ENCODE measurements around the gene C12orf43.

The C12orf43 gene

DNA sequence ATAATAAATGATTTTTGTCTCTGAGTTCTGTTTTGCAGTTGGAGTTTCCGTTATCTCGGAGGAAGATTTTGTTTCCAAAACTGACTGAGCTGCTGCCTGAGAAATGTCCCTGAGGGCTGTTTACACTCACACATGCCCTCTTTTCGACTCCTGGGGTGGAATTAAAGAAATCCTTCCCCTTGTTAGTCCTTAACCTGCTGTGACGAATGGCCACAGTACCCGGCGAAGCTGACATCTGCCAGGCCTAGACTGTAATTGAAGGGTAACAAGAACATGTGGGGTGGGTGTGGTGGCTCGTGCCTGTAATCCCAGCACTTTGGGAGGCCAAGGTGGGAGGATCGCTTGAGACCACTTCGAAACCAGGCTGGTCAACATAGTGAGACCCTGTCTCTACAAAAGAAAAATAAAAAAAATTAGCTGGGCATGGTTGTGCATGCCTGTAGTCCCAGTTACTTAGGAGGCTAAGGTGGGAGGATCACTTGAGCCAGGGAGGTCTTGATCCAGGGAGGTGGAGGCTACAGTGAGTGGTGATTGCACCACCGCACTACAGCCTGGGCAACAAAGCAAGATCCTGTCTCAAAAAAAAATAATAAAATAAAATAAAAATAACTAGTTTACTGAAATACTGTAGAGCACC lies 14.4 kb upstream of the C12orf43 start:
- DNase-seq (ENCODE audit: low read depth): no peak

DNA sequence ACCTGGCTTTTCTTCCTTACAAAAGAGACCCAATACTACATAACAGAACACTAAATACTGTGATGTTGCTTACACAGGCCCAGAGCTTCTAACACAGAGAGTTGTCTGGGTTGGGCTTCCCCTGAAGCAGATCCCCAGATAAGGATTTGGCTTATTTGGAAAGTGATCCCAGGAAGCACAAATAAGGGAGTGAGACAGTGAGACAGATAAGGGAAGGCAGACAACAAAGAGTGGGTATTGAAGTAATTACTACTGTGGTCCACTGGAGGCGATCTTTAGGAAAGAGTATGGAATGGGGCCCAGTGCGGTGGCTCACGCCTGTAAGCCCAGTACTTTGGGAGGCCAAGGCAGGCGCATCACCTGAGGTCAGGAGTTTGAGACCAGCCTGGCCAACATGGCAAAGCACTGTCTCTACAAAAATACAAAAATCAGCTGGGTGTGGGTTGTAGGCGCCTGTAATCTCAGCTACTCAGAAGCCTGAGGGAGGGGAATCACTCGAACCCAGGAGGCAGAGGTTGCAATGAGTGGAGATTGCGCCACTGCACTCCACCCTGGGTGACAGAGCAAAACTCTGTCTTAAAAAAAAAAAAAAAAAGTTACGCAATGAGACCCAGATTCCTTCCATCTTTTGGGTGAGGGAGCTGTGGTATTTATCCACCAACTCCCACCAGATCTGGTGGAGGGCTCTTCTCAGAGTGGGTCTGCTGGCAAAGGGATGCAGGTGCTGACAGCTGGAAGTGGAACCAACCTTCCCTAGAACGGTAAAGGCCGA lies 10.2 kb upstream of the C12orf43 start:
- no peak for DNase-seq (ENCODE audit: low read depth)

DNA sequence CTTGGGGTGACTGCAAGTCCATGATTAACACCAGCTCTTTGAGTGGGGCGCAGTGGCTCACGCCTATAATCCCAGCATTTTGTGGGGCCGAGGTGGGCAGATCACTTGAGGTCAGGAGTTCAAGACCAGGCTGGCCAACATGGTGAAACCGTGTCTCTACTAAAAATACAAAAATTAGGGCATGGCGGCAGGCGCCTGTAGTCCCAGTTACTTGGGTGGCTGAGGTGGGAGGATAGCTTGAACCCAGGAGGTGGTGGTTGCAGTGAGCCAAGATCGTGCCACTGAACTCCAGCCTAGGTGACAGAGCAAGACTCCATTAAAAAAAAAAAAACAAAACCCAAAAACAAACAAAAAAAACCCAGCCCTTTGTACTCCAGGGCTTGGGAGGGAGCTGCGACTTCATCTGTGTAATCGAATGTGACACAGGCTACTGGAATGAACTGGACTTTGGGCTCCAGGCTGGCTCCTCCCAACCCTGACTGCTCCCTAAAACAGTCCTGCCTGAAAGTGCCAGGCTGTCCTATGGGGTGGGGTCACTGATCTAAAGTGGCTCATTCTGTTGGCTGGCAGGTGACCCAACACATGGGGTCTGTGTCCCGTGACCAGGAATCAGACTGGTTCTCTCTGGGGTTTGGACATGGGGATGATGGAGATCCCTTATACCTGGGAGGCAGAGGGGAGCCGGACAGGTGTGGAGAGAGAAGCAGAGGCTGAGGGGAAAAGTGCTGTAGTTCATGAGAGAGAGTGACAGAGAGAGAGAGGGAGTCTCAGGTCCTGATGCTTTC lies 9.3 kb upstream of the C12orf43 start:
- DNase-seq (ENCODE audit: low read depth): no peak

DNA sequence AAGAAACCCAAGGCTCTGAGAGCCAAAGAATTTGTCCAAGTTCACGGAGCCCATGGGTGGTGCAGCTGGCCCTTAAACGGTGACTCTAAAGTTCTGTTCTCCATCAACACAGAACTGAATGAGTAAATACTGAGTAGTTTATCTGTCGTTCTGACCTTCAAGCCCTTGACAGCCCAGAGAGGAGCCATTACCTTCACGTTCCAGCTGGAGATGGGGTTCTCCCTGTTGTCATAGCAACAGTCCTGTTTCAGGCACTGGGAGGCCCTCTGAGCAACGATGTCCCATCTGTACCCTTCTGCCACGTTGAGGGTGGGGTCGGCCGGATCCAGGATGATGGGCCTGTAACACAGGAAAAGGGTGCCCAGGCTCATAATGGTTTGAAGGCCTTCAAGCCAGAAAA lies 7.5 kb upstream of the C12orf43 start:
- DNase-seq (ENCODE audit: low read depth): no peak

DNA sequence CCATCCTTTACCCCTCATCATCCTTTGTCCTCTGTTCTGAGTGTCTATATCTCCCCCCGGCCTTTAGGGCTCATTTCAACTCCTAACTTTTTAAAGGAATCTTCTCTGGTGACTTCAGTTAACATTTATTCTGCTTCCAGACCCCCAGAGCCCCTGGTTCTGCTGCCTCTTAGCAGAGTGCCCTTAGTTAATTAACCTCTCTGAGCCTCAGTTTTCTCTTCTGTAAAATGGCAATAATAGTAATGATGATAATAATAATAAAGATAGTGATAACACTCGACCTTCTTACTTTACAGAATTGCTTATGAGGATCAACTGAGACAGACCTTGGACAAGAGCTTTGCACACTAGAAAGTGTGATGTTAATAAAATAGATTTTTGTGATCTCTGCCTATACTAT lies 6.4 kb upstream of the C12orf43 start:
- DNase-seq (ENCODE audit: low read depth): no peak

DNA sequence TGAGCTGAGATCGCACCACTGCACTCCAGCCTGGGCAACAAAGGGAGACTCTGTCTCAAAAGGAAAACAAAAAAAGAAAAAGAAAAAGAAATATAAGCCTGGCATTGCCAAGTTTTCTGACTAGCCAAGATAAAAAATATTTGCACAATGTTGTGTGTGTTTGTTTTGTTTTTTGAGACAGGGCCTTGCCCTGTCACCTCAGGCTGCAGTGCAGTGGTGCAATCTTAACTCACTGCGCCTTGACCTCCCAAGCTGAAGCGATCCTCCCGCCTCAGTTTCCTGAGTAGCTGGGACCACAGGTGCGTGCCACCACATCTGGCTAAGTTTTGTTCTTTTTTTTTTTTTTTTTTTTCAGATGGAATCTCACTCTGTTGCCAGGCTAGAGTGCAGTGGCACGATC lies 5.5 kb upstream of the C12orf43 start:
- no peak for DNase-seq (ENCODE audit: low read depth)

DNA sequence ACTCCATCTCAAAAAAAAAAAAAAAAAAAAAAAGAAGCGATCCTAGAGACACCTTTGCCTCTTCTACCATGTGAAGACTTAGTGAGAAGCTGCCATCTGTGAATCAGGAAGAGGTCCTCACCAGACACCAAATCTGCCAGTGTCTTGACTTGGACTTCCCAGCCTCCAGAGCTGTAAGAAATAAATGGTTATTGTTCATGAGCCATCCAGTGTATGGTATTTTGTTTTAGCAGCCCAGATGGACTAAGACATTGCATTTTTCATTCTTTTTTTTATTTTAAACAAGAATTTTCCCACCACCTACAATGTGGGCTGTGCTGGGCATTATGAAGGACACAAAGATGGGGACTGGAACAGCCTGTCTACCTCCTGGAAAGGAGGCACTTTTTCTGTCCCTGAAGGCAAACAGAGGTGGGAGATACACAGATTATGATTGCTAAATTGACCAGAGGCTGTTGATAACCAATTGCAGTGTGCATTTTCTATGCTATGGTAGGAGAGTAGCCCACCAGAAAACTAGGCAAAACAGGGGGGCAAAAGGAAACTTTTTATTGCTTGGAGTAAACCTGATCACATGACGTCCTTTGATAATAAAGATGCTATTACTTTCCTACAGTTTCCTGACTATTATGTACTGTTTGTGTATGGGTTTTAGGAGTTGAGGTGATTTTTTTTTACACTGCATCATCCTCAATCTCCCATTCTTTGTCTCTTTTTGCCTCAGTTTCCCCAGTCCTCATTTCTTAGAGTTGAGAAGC lies 2.8 kb upstream of the C12orf43 start:
- DNase-seq (ENCODE audit: low read depth): no peak

DNA sequence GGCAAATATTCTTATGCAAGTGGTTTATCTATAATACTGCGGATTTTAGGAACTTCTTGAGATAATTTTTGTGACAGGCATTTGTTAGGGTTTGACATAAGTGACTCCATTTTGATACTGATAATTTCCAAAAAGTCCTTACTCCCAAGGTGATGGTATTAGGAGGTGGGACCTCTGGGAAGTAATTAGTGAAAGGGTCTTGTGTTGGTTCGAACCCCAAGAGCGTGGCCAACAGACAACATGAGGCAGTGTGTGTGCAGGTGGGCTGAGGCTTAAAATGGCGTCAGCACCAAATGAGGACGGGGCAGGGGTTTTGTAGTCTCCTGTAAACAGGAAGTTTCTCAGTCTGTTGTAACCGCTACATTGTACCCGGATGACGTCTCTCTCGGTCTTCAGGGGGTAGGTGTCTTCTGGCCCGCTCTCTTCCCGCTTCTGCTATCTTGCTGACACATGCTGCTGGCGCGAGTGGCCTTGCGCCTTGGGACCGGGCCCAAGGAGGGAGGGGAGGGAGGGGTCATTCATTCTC lies 1.7 kb upstream of the C12orf43 start:
- DNase-seq (ENCODE audit: low read depth): no peak

DNA sequence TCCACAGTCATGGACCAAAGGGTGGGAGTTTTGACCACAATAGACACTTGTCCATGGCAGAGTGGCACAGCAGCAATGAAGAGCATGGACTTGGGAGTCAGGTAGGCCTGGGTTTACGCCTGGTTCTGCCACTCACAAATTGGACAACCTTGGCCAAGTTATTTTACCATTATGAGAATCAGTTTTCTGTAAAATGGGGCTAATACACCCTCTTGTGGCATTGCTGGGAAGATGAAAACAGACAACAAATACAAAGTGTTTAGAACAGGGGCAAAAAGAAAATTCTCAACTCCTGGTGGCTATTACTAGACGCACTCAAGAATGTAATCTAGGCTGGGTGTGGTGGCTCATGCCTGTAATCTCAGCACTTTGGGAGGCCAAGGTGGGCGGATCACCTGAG lies 2.6 kb downstream of the C12orf43 start:
- DNase-seq (ENCODE audit: low read depth): no peak

DNA sequence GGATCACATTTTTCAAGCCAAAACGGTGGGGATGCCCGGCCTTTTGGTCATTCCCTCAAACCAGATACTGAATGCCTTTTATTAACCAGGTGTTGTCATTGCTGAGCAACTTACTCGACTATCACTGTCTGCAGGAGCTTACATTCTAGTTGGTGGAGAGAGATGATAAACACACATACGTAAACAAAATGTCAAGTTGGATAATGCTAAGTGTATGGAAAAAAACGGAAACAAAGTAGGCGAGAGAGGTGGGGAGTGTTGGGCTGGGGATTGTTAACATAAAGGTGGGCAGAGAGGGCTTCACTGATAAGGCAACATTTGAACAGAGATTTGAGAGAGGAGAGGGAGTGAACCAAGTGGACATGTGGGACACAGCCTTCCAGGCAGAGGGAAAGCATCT lies 4.5 kb downstream of the C12orf43 start:
- DNase-seq (ENCODE audit: low read depth): no peak

DNA sequence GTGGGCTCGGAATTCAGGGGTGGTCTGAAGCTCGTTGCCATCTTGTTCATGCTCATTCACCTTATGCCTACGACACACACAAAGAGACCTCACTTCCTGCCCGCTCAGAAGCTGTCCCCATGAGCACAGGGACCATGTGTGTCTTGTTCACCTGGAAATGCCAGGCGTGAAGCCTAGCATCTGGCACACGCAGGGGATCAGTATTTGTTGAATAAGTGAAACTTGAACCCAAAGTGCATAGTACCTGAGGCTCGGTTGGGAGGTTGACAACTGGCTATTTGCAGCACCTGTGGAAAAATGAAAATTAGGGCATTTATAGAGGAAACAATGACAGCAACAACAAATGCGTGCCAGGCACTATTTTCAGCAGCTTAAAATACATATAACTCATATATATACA lies 5.4 kb downstream of the C12orf43 start:
- DNase-seq (ENCODE audit: low read depth): no peak

DNA sequence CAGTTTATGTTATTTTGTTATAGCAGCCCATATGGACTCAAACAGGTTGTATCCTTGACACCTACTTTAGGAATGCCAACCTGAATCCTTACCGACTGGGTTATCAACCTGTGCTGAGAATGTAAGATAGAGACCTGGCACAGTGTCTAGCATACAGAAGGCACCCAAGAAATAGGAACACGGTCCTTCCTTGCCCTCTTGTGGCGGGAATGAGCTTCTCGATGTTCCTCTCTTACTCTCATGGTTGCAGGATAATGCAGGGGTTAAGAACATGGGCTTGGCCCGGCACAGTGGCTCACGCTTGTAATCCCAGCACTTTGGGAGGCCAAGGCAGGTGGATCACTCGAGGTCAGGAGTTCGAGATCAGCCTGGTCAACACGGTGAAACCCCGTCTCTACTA lies 6.5 kb downstream of the C12orf43 start:
- no peak for DNase-seq (ENCODE audit: low read depth)

DNA sequence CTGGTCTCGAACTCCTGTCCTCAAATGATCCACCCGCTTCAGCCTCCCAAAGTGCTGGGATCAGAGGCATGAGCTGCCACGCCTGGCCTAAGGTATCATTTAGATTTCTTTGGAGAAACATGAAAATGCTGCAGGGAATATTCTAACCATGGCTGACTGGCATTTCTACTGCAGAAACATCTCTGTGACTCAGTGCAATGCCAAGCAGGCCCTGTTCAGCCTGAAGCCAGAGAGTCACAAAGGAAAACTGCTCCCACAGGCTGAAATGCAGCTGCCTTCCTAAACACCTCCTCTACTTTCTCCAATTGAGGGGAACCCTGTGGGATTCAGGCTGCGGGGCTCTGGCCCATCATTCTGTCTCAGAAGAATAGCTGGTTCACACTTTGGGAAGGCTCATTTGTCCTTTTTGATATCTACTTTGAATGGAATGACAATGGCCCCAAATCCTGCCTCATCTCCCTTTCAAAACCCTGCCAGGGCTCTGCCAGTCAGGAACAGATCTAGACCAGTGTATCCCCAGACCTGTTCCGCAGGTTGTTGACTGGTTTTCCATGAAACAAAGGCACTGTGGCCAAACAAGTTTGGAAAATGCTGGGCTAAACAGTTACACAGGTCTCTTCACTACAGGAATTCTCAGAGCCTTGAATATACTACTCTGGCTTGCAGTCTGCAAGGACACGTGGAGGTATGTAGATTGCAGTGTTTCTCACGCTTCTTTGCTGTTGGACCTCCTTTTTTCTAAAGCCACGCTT lies 7.8 kb downstream of the C12orf43 start:
- no peak for DNase-seq (ENCODE audit: low read depth)

DNA sequence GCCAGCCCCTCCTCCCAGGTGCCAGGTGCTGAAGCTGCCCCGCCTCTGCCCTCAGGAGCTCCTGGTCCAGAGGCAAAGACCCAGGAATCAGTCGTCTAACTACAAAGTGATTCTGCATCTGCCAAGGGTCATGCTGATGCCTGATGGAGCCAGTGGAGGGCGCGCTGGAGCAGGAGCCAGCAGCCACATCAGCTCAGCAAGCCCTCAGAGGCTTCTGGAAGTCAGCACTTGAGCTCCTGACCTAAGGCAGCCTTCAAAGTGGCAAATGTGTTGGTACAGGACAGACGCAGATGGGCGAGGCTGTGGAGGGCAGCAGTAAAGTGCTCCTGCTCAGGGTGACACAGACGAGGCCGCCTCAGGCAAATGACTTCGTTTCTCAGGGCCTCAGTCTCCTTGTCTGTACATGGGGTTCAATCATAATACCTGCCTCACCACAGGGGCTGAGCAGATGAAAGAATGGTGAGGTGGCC lies 10.9 kb downstream of the C12orf43 start:
- DNase-seq (ENCODE audit: low read depth): no peak

DNA sequence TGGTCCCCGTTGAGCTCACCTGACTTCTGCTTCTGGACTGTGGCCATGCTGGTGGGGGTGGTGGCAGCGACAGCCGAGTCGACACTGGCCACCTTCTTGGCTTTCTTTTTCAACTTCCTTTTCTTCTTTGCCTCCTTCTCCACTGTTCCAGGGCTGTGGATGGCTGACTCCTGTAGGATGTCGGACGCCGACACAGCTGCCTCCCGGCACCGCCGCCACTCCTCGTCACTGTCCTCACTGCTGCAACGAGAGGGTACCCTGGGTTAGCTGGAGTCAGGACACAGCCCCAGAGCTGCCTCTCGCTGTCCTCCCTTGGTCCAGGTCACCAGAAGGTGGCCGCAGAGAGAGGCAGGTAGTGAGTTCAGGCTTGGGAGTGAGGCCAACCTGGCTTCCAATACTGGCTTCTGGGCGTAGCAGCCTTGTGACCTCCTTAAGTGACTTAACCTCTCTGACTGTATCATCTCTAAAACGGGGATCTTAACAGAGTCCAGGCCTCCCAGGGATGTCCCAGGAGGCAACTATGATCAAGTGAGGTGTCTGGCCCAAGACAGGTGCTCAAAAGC lies 12.0 kb downstream of the C12orf43 start:
- DNase-seq (ENCODE audit: low read depth): no peak

DNA sequence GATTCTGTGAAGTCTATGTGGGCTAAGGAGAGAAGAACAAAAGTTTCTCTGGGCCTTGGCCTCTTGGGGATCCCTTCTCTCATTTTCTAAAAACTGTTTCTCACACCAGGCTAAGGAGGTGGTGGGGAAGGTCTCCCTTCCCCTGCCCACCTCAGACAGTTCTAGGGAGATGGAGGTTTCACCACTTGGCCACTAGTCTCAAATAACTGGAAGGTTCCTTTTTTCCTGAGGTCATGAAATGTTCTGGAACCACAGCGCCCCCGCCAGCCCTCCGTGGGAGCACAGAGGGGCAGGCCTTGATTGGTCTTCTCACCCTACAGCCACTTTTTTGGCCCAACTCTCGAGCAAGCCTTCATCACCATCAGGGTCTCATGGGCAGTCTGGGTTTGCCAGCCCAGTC lies 12.6 kb downstream of the C12orf43 start:
- no peak for DNase-seq (ENCODE audit: low read depth)

DNA sequence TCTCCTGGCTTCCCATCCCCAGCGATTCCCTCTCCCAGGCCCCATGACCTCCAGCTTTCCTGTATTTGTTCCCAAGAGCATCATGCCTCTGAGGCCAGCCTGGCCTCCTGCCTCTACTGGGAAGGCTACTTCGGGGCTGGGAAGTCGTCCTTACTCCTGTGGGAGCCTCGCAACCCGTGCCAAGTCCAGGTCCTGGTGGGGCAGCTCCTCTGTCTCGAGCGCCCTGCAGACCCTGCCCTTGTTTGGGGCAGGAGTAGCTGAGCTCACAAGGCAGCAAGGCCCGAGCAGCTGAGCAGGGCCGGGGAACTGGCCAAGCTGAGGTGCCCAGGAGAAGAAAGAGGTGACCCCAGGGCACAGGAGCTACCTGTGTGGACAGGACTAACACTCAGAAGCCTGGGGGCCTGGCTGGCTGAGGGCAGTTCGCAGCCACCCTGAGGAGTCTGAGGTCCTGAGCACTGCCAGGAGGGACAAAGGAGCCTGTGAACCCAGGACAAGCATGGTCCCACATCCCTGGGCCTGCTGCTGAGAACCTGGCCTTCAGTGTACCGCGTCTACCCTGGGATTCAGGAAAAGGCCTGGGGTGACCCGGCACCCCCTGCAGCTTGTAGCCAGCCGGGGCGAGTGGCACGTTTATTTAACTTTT lies 14.3 kb downstream of the C12orf43 start:
- no peak for DNase-seq (ENCODE audit: low read depth)

DNA sequence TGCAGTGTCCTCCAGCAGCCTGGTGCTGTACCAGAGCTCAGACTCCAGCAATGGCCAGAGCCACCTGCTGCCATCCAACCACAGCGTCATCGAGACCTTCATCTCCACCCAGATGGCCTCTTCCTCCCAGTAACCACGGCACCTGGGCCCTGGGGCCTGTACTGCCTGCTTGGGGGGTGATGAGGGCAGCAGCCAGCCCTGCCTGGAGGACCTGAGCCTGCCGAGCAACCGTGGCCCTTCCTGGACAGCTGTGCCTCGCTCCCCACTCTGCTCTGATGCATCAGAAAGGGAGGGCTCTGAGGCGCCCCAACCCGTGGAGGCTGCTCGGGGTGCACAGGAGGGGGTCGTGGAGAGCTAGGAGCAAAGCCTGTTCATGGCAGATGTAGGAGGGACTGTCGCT lies 15.2 kb downstream of the C12orf43 start:
- DNase-seq (ENCODE audit: low read depth): no peak

DNA sequence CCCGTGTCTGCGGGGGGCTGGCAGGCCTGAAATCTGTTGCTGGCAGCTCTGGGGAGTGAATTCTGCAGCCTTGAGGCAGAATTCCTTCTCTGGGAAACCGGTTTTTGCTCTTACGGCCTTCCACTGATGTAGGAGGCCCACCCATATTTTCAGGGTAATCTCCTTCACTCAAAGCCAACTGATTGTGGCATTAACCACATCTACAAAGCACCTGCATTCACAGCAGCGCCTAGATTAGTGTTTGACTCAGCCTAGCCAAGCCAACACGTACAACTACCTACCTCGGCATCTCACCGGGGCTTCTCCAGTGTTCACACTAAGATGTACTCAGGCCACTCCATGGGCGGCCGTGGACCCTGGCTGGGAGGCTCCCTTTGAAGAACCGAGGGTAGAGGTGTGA lies 15.8 kb downstream of the C12orf43 start:
- no peak for DNase-seq (ENCODE audit: low read depth)

Data from GM04503 (cell line).